ENCODE results near the gene LZTR1. TPM values are rescaled to one million over a fixed set of nuclear protein-coding genes. Genes with fewer than 3 reads are reported as not detected.

The LZTR1 gene
- total and polyA plus RNA-seq, 10 of the 15 experiments (the other 5 are each of a cell fraction or from before 2014, with no cell fraction given) = 0.82 to 50.3 (median 19.3) TPM

DNA sequence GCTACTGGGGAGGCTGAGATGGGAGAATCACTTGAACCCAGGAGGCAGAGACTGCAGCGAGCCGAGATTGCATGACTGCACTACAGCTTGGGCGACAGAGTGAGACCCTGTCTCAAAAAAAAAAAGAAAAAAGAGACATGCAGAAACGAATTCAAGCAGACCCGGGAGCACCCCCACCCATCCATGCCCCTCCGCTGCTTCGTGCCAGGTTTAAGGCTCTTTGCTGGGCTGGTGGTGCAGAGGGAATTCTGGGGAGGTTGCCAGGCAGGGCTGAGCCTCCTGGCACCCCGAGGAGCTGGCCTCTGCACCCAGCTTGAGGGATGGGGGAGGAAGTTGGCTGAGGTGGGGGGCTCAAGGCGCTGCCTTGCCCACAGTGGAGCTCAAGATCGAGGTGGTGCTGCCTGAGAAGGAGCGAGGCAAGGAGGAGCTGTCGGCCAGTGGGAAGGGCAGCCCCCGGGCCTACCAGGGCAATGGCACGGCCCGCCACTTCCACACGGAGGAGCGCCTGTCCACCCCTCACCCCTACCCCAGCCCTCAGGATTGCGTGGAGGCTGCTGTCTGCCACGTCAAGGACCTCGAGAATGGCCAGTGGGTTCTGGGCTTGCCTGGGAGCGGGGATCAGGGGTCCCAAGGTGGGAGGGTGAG, 9.0 kb upstream of the LZTR1 start:
- H3K27me3 ChIP-seq (replicated peaks in 1 of 2; ENCODE audit: control insufficient read depth in 2 of 2, insufficient read depth in 2 of 2, low read length in 1 of 2) = no peaks in the 10 kb centered on the region
- in situ Hi-C loops (cut with MboI) (no loop called here), intact Hi-C loops (cut with micrococcal nuclease; ENCODE audit: unreplicated experiment) (no loop called here)
- no peak overlapping the region for H3K4me3 ChIP-seq
- H3K79me2 ChIP-seq (ENCODE audit: control insufficient read depth, insufficient read depth, low read length) = no peaks in the 10 kb centered on the region
- no peak for FAIRE-seq
- ChIA-PET CTCF (no interaction called here), POLR2A (interaction anchor here (0.7 kb wide), 2 partner anchors 48 to 120 kb away, joined by 3 to 4 read pairs; no protein-coding TSS in a partner anchor), SMC1A (ENCODE audit: uncharacterized antibody, unreplicated experiment) (no interaction called here), RAD21 (ENCODE audit: unreplicated experiment) (no interaction called here)
- no peak for TF ChIP-seq YY1 (IDR thresholded peaks at IDR 0.05; ENCODE audit: low read depth, low read length)
- TF ChIP-seq ZNF207 (IDR thresholded peaks at IDR 0.05; ENCODE audit: borderline replicate concordance) = no peak
- TF ChIP-seq, protein P1, sequence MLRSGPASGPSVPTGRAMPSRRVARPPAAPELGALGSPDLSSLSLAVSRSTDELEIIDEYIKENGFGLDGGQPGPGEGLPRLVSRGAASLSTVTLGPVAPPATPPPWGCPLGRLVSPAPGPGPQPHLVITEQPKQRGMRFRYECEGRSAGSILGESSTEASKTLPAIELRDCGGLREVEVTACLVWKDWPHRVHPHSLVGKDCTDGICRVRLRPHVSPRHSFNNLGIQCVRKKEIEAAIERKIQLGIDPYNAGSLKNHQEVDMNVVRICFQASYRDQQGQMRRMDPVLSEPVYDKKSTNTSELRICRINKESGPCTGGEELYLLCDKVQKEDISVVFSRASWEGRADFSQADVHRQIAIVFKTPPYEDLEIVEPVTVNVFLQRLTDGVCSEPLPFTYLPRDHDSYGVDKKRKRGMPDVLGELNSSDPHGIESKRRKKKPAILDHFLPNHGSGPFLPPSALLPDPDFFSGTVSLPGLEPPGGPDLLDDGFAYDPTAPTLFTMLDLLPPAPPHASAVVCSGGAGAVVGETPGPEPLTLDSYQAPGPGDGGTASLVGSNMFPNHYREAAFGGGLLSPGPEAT (IDR thresholded peaks at IDR 0.05; ENCODE audit: low read depth) = no peak
- TF ChIP-seq, protein P2, sequence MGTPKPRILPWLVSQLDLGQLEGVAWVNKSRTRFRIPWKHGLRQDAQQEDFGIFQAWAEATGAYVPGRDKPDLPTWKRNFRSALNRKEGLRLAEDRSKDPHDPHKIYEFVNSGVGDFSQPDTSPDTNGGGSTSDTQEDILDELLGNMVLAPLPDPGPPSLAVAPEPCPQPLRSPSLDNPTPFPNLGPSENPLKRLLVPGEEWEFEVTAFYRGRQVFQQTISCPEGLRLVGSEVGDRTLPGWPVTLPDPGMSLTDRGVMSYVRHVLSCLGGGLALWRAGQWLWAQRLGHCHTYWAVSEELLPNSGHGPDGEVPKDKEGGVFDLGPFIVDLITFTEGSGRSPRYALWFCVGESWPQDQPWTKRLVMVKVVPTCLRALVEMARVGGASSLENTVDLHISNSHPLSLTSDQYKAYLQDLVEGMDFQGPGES (IDR thresholded peaks at IDR 0.05) = no peak
- no peak for TF ChIP-seq MTA2 (IDR thresholded peaks at IDR 0.05; ENCODE audit: low read depth)
- no peak for TF ChIP-seq RUNX3 (IDR thresholded peaks at IDR 0.05; ENCODE audit: low read length)
- DNase-seq (ENCODE audit: low read depth, low spot score) = no peak
- no peak for ATAC-seq
- BruUV-seq (replicated peaks) = no TSS peak
- H2AFZ ChIP-seq (ENCODE audit: control insufficient read depth, low read depth, low read length) = no peak overlapping the region
- H3K9ac ChIP-seq (ENCODE audit: control insufficient read depth, insufficient read depth, low read length) = no peak overlapping the region
- 29% methylated on average over 11 of the region's 21 CpGs for WGBS (ENCODE audit: insufficient coverage, insufficient replicate concordance, low lambda C conversion rate, missing lambda C conversion rate)
- H4K20me1 ChIP-seq (ENCODE audit: control insufficient read depth, insufficient read depth) = no peaks in the 10 kb centered on the region
- H3K27ac ChIP-seq (ENCODE audit: control insufficient read depth, insufficient read depth) = no peak overlapping the region
- no peaks in the 10 kb centered on the region for H3K9me3 ChIP-seq (replicated peaks; ENCODE audit: control insufficient read depth, insufficient read depth, low read length)
- H3K4me1 ChIP-seq (ENCODE audit: control insufficient read depth, insufficient read depth, low read length) = peaks cover 3% of the 10 kb centered on the region; the same call in 1 of the 2 replicates
- no peaks in the 10 kb centered on the region for H3K36me3 ChIP-seq (ENCODE audit: control insufficient read depth in 2 of 2, insufficient read depth in 2 of 2, low read length in 1 of 2)
- H3K4me2 ChIP-seq (ENCODE audit: control insufficient read depth, insufficient read depth) = no peak overlapping the region
